GM23338 (cell line): ENCODE data around the gene NAALADL2. TPM values are rescaled to one million over a fixed set of nuclear protein-coding genes. Genes with fewer than 3 reads are reported as not detected.

Source experiments
- ATAC-seq: fragments of 200-7000 bp; cut with Tn5 transposase; 3 replicates; pipeline ENCODE4 v1.9.1; 2020
- DNase-seq: peaks from one replicate; pipeline ENCODE4 v3.0.0-alpha.2; 2015; ENCODE audit warnings: low spot score
- H2AFZ ChIP-seq: fragments of 200-600 bp; sonication (generic); 2 replicates; pipeline ENCODE4 v1.8.0; 2016; ENCODE audit warnings: antibody characterized with exemption, mild to moderate bottlenecking, moderate library complexity
- H3F3A ChIP-seq: fragments of 200-600 bp; sonication (generic); replicated peaks from 2 replicates; pipeline ENCODE4 v1.8.0; 2017; ENCODE audit warnings: antibody characterized with exemption, mixed run types, low read depth
- H3K27ac ChIP-seq: fragments of 200-600 bp; sonication (generic); 2 replicates; pipeline ENCODE4 v1.6.1; 2016; ENCODE audit warnings: low read depth
- H3K27me3 ChIP-seq: fragments of 200-600 bp; sonication (generic); 2 replicates; pipeline ENCODE4 v1.8.0; 2016; ENCODE audit warnings: mild to moderate bottlenecking, mixed run types, moderate library complexity; ENCODE audit not compliant: insufficient read depth
- H3K36me3 ChIP-seq: fragments of 200-600 bp; sonication (generic); 2 replicates; pipeline ENCODE4 v1.8.0; 2016; ENCODE audit warnings: mild to moderate bottlenecking; ENCODE audit not compliant: insufficient read depth
- H3K4me1 ChIP-seq: fragments of 200-600 bp; sonication (generic); 2 replicates; pipeline ENCODE4 v1.8.0; 2016; ENCODE audit warnings: mild to moderate bottlenecking, moderate library complexity; ENCODE audit not compliant: insufficient read depth
- H3K4me2 ChIP-seq: fragments of 200-600 bp; sonication (generic); 2 replicates; pipeline ENCODE4 v1.7.1; 2017; ENCODE audit warnings: mixed run types
- H3K4me3 ChIP-seq: fragments of 200-600 bp; sonication (generic); 2 replicates; pipeline ENCODE4 v1.6.1; 2016; ENCODE audit warnings: mixed run types
- H3K79me2 ChIP-seq: fragments of 200-600 bp; sonication (generic); replicated peaks from 2 replicates; pipeline ENCODE4 v1.8.0; 2017; ENCODE audit warnings: mild to moderate bottlenecking; ENCODE audit not compliant: insufficient read depth
- H3K9me2 ChIP-seq: fragments of 200-600 bp; sonication (generic); 2 replicates; pipeline ENCODE4 v1.8.0; 2017; ENCODE audit not compliant: insufficient read depth
- H4K20me1 ChIP-seq: fragments of 200-600 bp; sonication (generic); replicated peaks from 2 replicates; pipeline ENCODE4 v1.8.0; 2017; ENCODE audit warnings: mild to moderate bottlenecking; ENCODE audit not compliant: insufficient read depth
- H3K27ac Mint-ChIP-seq: 2 replicates; pipeline ENCODE4 v1.8.0; 2020; ENCODE audit warnings: inconsistent platforms, mild to moderate bottlenecking, moderate library complexity, mixed read lengths
- H3K27me3 Mint-ChIP-seq: 3 replicates; pipeline ENCODE4 v1.8.0; 2022; ENCODE audit warnings: low read depth, mild to moderate bottlenecking, moderate library complexity, mixed read lengths, inconsistent platforms; ENCODE audit not compliant: insufficient read depth, poor library complexity
- H3K36me3 Mint-ChIP-seq: 3 replicates; pipeline ENCODE4 v1.8.0; 2021; ENCODE audit warnings: low read depth, mild to moderate bottlenecking, inconsistent platforms, moderate library complexity, mixed read lengths
- H3K4me1 Mint-ChIP-seq: 3 replicates; pipeline ENCODE4 v1.8.0; 2020; ENCODE audit warnings: mild to moderate bottlenecking, inconsistent platforms, mixed read lengths
- H3K4me3 Mint-ChIP-seq: 3 replicates; pipeline ENCODE4 v1.8.0; 2021; ENCODE audit warnings: moderate library complexity, mild to moderate bottlenecking, inconsistent platforms, mixed read lengths
- H3K9me3 Mint-ChIP-seq: 3 replicates; pipeline ENCODE4 v1.8.0; 2020; ENCODE audit warnings: moderate library complexity, mild to moderate bottlenecking, inconsistent platforms, mixed read lengths
- JUNB ChIP-seq: IDR thresholded peaks from one replicate; pipeline ENCODE4 v1.6.1; 2016; ENCODE audit warnings: antibody characterized with exemption; ENCODE audit not compliant: unreplicated experiment
- NANOG ChIP-seq: IDR thresholded peaks from 2 replicates; pipeline ENCODE4 v1.6.1; 2016; ENCODE audit warnings: antibody characterized with exemption, borderline replicate concordance
- POLR2AphosphoS5 ChIP-seq: IDR thresholded peaks from 2 replicates; pipeline ENCODE4 v1.6.1; 2016; ENCODE audit warnings: antibody characterized with exemption, low read depth
- STAT1 ChIP-seq: IDR thresholded peaks from one replicate; pipeline ENCODE4 v1.6.1; 2016; ENCODE audit warnings: antibody characterized with exemption; ENCODE audit not compliant: unreplicated experiment
- ZNF114 ChIP-seq: fragments of 250-450 bp; sonication (Bioruptor Pico); IDR thresholded peaks from 2 replicates; pipeline ENCODE4 v1.5.0; 2020; ENCODE audit warnings: mild to moderate bottlenecking, moderate library complexity
- ZNF331 ChIP-seq: fragments of 250-450 bp; sonication (Bioruptor Pico); IDR thresholded peaks from 2 replicates; pipeline ENCODE4 v1.5.0; 2020; ENCODE audit warnings: low read depth, mild to moderate bottlenecking, moderate library complexity
- polyA plus RNA-seq: library from polyadenylated mRNA; unstranded; fragments of >200 nt; fragmentation: Nextera tagmentation; extraction: Ambion mirVana; gene quantifications from 2 replicates; pipeline ENCODE4 v1.2.1, GENCODE V29; 2016
- total RNA-seq: library from RNA; depleted of rRNA; stranded (reverse); fragments of >200 nt; shearing (Covaris generic); gene quantifications from 2 replicates; pipeline ENCODE4 v1.2.3, GENCODE V29; 2014
- TF ChIP-seq, protein P1 (sequence below), 2 experiments: fragments of 200-600 bp in 1 of 2; sonication (generic) in 1 of 2; conservative IDR thresholded peaks; 2 replicates each; pipeline versions ENCODE4 v1.5.1 to v1.6.1; 2016 to 2017; ENCODE audit warnings: antibody characterized with exemption in 2 of 2, low read depth in 2 of 2, mild to moderate bottlenecking in 2 of 2, moderate library complexity in 1 of 2
- TF ChIP-seq, protein P2 (sequence below): IDR thresholded peaks from 2 replicates; pipeline ENCODE4 v1.6.1; 2016; ENCODE audit warnings: antibody characterized with exemption
- TF ChIP-seq, protein P3 (sequence below): IDR thresholded peaks from one replicate; pipeline ENCODE4 v1.6.1; 2018; ENCODE audit warnings: antibody characterized with exemption; ENCODE audit not compliant: unreplicated experiment

The NAALADL2 gene
- total and polyA plus RNA-seq, 2 experiments from 2014 or later, result 1.6 to 2.6 TPM

DNA sequence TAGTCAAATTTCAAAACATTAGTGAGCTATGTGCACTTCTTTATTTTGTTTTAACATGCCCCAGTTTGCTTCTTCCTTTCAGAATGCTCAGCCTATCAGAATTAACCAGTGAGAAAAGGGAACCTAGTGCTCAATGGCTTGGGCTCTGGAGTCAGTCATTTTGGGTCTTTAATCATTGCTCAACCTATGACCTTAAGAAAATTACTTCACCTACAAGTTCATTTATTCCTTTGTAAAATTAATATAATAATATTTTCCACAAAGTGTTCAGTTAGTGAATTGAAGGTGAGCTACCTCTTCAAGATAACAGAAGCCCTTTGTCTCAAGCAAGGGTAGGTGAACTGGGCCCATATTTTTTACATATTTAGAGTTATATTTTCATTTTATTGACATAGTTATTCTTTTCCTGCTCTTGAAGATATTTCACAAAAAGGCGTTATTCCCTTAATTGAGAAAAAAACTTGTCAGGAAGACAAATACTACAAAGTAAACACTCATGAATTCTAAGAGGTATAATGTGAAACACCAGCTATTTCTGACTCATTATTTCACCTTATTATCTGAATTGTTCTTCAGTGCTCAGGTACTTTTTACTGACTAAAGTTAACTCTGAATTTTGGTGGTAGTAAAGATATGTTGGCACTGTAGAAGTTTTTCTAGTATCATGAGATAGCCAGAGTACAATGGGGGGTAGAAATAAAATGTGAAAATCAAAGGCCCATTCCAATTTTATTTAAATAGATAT is 415.5 kb downstream of the NAALADL2 start:
- TF ChIP-seq, protein P1, sequence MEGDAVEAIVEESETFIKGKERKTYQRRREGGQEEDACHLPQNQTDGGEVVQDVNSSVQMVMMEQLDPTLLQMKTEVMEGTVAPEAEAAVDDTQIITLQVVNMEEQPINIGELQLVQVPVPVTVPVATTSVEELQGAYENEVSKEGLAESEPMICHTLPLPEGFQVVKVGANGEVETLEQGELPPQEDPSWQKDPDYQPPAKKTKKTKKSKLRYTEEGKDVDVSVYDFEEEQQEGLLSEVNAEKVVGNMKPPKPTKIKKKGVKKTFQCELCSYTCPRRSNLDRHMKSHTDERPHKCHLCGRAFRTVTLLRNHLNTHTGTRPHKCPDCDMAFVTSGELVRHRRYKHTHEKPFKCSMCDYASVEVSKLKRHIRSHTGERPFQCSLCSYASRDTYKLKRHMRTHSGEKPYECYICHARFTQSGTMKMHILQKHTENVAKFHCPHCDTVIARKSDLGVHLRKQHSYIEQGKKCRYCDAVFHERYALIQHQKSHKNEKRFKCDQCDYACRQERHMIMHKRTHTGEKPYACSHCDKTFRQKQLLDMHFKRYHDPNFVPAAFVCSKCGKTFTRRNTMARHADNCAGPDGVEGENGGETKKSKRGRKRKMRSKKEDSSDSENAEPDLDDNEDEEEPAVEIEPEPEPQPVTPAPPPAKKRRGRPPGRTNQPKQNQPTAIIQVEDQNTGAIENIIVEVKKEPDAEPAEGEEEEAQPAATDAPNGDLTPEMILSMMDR (conservative IDR thresholded peaks at IDR 0.05; ENCODE audit: low read depth in 2 of 2), result no peak
- no peak for TF ChIP-seq POLR2AphosphoS5
- TF ChIP-seq, protein P2, sequence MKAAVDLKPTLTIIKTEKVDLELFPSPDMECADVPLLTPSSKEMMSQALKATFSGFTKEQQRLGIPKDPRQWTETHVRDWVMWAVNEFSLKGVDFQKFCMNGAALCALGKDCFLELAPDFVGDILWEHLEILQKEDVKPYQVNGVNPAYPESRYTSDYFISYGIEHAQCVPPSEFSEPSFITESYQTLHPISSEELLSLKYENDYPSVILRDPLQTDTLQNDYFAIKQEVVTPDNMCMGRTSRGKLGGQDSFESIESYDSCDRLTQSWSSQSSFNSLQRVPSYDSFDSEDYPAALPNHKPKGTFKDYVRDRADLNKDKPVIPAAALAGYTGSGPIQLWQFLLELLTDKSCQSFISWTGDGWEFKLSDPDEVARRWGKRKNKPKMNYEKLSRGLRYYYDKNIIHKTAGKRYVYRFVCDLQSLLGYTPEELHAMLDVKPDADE, result no peak
- no peak overlapping the region for H3K4me3 ChIP-seq
- H2AFZ ChIP-seq, result peak overlapping the region; percentile 57; the same call in 1 of the 2 replicates
- DNase-seq (no peak), ATAC-seq (no peak)
- H3K36me3 ChIP-seq, result no peaks in the 10 kb centered on the region
- peaks cover 2% of the 10 kb centered on the region; the same call in 2 of the 3 replicates for H3K4me1 Mint-ChIP-seq
- H3K4me3 Mint-ChIP-seq, result no peak overlapping the region
- no peaks in the 10 kb centered on the region for H3K9me3 Mint-ChIP-seq
- no peaks in the 10 kb centered on the region for H3K27me3 ChIP-seq
- no peak overlapping the region for H3K27ac ChIP-seq
- no peaks in the 10 kb centered on the region for H3K79me2 ChIP-seq
- H3F3A ChIP-seq, result no peaks in the 10 kb centered on the region
- H3K27me3 Mint-ChIP-seq, result no peaks in the 10 kb centered on the region
- H3K4me2 ChIP-seq, result no peak overlapping the region
- no peaks in the 10 kb centered on the region for H3K36me3 Mint-ChIP-seq
- no peaks in the 10 kb centered on the region for H4K20me1 ChIP-seq
- H3K27ac Mint-ChIP-seq, result no peak overlapping the region
- H3K4me1 ChIP-seq, result no peaks in the 10 kb centered on the region
- no peaks in the 10 kb centered on the region for H3K9me2 ChIP-seq

DNA sequence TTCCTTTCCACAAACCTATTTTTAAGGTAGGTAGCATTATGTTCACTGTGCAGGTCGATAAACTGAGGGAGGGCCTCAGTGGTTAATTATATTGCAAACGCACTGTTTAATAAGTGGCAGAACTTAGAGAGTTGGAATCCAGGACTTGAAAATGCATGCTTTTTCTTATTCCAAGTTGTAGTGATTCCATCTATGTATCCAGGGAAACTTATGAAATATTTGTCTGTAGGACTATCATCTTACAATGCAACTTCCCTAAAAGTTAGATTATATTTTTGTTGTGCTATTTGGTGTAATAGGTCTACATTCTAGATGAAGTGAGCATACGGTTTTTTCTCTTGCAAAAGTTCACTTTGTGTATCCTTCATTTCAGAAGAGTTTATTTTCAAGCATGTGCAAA is 419.5 kb downstream of the NAALADL2 start:
- Mint-ChIP-seq H3K27ac (no peak overlapping the region), H3K27me3 (no peaks in the 10 kb centered on the region)

DNA sequence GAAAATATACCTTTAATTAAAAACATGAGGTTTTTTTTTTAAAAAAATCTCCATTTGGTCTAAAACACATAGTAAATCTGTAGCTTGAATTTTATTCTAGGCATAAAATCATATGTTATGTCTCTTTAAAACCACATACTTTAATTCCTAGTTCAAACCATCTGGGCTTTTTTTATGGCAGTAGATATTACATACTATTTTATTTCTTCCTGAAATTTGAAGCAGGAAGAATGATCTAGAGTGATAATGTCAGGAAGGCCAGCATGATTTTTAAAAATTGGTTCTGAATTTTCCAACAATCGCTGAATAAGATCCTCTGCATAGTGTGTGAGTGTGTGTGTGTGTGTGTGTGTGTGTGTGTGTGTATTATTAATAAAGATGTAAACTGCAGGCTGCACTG is 420.3 kb downstream of the NAALADL2 start:
- Histone ChIP-seq H3K4me3 (no peak overlapping the region), H3F3A (no peaks in the 10 kb centered on the region), H3K4me1 (no peaks in the 10 kb centered on the region; the same call in 1 of the 2 replicates), H3K36me3 (no peaks in the 10 kb centered on the region), H3K79me2 (no peaks in the 10 kb centered on the region), H4K20me1 (no peaks in the 10 kb centered on the region), H2AFZ (no peak overlapping the region), H3K27ac (no peak overlapping the region), H3K4me2 (no peak overlapping the region), H3K27me3 (no peaks in the 10 kb centered on the region), H3K9me2 (no peaks in the 10 kb centered on the region)
- no peaks in the 10 kb centered on the region for H3K27me3 Mint-ChIP-seq
- no peak for DNase-seq
- no peak for ATAC-seq
- H3K36me3 Mint-ChIP-seq, result no peaks in the 10 kb centered on the region
- H3K9me3 Mint-ChIP-seq, result no peaks in the 10 kb centered on the region
- peaks cover 8% of the 10 kb centered on the region; the same call in 2 of the 3 replicates for H3K4me1 Mint-ChIP-seq
- no peak overlapping the region for H3K4me3 Mint-ChIP-seq
- no peak overlapping the region for H3K27ac Mint-ChIP-seq
- TF ChIP-seq JUNB (no peak), STAT1 (no peak), POLR2AphosphoS5 (no peak), NANOG (no peak), ZNF331 (CRISPR knock-in tag) (no peak)
- TF ChIP-seq, protein P3, sequence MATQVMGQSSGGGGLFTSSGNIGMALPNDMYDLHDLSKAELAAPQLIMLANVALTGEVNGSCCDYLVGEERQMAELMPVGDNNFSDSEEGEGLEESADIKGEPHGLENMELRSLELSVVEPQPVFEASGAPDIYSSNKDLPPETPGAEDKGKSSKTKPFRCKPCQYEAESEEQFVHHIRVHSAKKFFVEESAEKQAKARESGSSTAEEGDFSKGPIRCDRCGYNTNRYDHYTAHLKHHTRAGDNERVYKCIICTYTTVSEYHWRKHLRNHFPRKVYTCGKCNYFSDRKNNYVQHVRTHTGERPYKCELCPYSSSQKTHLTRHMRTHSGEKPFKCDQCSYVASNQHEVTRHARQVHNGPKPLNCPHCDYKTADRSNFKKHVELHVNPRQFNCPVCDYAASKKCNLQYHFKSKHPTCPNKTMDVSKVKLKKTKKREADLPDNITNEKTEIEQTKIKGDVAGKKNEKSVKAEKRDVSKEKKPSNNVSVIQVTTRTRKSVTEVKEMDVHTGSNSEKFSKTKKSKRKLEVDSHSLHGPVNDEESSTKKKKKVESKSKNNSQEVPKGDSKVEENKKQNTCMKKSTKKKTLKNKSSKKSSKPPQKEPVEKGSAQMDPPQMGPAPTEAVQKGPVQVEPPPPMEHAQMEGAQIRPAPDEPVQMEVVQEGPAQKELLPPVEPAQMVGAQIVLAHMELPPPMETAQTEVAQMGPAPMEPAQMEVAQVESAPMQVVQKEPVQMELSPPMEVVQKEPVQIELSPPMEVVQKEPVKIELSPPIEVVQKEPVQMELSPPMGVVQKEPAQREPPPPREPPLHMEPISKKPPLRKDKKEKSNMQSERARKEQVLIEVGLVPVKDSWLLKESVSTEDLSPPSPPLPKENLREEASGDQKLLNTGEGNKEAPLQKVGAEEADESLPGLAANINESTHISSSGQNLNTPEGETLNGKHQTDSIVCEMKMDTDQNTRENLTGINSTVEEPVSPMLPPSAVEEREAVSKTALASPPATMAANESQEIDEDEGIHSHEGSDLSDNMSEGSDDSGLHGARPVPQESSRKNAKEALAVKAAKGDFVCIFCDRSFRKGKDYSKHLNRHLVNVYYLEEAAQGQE, result no peak

More for the DNA sequence above, 419.5 kb downstream of the NAALADL2 start:
- Histone ChIP-seq H2AFZ (no peak overlapping the region), H3K9me2 (no peaks in the 10 kb centered on the region), H3F3A (no peaks in the 10 kb centered on the region), H3K27ac (no peak overlapping the region), H3K27me3 (no peaks in the 10 kb centered on the region), H3K4me1 (no peaks in the 10 kb centered on the region; the same call in 1 of the 2 replicates), H3K36me3 (no peaks in the 10 kb centered on the region), H3K4me2 (no peak overlapping the region), H3K79me2 (no peaks in the 10 kb centered on the region), H4K20me1 (no peaks in the 10 kb centered on the region), H3K4me3 (no peak overlapping the region)
- Mint-ChIP-seq H3K4me3 (no peak overlapping the region), H3K9me3 (no peaks in the 10 kb centered on the region), H3K4me1 (peaks cover 8% of the 10 kb centered on the region; the same call in 2 of the 3 replicates), H3K36me3 (no peaks in the 10 kb centered on the region)
- no peak for TF ChIP-seq POLR2AphosphoS5
- no peak for TF ChIP-seq NANOG
- TF ChIP-seq ZNF114 (CRISPR knock-in tag), result no peak
- no peak for TF ChIP-seq STAT1
- ATAC-seq, result no peak
- DNase-seq, result no peak
